Activated gamma-delta T cell (primary cell): Measurements from ENCODE around the gene ING3.

Experiments used
- DNase-seq: peaks from one replicate; lab custom pipeline; 2025; lab: John Stamatoyannopoulos, UW

The ING3 gene

GRCh38 chr7:120988591-120989256 lies 38.1 kb downstream of the ING3 start, which contains the start of gene CPED1:
Gene CPED1, plus strand, starts transcription at chr7:120988711. Its CDS starts 911 bp downstream, at chr7:120989622.
- DNase-seq, result peak; percentile 17

DNA sequence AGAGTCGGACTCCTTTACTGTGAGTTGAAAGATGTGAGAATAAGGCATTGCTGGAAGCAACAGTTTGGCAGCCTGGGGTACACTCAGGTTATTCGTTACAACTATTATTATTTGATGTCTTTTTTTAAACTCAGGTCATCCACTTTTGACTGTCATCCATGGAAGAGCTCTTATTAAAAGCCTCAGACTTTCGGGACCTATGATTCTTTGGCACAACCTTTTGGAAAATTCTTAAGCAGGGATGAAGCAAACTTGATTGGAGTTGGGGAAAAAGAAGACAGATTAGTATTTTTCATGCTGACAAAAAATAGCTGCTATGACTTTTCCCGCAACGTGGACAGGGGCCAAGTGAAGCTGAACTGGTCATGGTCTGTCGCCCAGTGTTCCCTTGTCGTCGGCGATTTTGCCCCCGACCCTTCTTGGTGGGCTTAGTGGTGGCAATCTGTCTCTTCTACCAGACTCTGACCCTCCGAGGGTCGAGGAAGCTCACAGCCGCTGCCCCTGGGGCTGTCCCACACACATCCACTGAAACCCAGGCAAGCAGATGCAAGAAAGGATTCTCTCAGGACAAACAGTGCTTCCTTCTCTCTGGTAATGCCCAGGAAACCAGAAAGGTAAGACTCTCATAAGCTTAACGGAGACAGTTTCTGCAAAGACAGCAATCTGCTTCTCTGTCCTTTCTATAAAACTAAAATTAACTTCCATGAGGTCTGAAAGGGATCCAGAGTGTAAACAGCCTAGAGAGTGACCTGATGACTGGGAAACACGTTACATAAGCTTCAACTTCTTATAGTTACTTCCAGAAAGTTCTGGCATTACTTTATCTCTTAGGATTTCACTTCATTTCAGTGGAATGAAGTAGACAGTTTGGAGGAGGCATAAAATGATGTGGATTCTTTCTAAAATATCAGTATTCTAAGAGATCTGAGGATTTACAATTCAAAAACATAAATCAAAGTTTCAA lies 39.0 kb downstream of the ING3 start:
- no peak for DNase-seq

DNA sequence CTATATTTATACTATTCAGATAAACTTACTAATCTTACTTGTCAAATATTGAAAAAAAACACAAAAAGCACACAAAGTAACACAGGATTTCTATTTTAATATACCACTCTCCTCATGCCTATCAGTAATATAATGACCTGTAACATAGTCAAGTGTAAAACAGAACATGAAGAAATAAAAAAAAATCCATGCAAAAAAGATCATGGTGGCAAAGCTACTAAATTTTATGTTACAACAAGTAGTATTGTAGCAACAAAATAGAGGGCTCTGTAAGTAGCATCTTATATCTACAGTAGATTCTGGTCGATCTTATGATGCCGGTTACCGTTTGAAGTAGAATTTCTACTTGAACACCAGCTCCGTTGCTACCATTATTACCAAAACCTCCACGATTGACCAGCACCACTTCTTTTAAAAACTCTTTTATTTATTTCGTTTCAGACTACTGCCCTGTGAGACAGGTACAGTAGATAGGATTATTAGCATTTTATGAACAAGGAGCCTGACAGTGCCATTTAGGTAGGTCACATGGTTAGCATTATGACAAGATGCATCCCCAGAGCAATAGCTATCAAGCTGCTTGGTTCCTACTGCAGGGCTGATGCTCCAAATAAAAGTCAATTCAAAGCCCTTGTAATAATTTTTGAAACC lies 40.0 kb downstream of the ING3 start:
- DNase-seq, result no peak

DNA sequence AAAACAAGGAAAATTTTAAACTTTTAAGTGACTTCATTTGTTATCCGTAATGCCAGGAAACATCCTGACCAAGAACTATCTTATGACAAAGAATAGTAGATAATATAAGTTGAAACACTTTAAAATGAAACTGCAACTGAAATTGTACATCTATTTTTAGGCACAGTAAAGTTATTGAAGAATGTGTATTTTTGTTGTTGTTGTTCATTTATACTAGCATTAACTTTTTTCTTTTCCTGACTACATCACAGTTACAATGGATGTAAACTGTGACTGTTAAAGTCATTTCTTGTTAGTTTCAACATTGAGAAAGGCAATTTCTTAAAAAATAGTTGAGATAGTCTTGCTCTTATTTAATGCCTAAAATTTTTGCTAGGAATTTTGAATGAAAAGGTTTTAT lies 40.6 kb downstream of the ING3 start:
- DNase-seq, result no peak

DNA sequence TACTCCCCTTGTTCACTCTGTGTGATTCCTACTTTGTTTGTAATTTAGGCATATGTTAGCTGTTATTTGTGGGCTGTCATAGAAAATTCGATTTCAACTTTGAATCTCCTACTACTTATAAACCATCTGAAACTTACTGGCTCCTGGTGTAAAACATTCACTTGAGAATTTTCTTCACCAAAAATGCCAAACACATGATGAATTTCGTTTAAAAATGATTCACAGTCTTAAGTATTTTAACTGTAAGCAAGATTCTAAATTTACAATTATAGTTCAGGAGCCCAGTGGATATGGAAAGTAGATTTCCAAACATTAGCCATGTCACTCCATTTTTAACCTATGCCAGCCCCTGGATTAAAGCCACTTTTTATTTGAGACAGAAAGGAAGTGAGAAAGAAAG lies 41.0 kb downstream of the ING3 start:
- DNase-seq, result no peak

DNA sequence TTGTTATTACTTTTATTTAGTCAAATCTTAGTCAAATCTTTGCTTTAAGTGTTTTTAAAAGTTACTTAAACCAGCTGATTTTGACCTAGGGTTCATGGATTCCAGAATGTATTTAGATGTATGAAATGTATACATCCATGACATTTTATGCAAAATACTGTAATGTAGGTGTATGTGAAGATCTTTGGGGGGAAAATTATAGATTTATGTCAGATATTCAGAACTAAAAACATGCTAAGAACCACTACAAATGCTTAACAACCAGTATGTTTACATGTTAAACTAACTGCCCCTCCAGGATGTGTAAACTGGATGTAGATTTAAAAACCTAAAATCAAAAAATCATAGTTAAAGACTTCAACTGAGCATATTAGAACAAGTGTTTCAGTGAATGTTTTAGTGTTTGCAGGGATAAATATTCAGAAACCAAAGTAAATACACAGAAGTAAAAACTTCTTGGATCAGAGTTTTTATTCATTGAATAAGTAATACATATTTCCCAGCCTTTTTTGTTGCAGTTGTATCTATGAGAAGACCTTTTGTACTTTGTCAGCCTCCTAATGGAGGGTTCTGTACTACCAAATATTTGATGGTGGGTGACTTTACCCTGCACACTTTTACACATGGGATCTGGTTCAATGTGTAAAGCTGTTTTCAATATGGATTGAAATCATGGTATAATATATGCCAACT lies 41.8 kb downstream of the ING3 start:
- no peak for DNase-seq

- no peak for DNase-seq
Measured at GRCh38 chr7:120992965-120993494, 42.5 kb downstream of the ING3 start.

DNA sequence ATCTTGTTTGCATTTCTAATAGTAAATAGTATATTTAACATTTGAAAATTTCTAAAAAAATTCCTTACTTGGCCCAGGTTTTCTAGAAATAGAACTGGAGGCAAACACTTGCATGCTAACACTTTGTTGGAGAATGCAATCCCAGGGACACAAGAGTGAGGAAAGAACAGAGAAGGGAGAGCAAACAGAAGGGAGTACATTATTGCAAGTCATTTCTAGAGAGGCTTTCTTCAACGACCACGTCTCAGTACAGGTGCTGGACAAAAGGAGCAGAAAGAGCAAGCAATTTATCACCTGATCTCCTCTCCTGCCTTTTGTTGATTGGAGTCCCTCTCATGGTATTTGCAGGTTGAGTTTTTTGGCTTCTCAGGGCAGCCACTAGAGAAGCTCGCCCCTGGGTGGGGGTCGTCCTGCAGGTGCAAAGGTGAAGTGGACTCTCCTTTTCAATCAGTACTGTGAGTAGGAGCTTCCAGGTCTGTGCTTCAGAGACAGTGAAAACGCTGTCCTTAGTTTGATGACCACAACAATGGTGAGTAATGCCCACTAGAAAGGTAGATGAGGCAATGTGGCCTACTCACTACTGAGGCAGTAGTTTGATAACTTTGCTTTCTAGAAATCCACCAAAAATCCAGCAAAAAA lies 43.1 kb downstream of the ING3 start:
- no peak for DNase-seq

DNA sequence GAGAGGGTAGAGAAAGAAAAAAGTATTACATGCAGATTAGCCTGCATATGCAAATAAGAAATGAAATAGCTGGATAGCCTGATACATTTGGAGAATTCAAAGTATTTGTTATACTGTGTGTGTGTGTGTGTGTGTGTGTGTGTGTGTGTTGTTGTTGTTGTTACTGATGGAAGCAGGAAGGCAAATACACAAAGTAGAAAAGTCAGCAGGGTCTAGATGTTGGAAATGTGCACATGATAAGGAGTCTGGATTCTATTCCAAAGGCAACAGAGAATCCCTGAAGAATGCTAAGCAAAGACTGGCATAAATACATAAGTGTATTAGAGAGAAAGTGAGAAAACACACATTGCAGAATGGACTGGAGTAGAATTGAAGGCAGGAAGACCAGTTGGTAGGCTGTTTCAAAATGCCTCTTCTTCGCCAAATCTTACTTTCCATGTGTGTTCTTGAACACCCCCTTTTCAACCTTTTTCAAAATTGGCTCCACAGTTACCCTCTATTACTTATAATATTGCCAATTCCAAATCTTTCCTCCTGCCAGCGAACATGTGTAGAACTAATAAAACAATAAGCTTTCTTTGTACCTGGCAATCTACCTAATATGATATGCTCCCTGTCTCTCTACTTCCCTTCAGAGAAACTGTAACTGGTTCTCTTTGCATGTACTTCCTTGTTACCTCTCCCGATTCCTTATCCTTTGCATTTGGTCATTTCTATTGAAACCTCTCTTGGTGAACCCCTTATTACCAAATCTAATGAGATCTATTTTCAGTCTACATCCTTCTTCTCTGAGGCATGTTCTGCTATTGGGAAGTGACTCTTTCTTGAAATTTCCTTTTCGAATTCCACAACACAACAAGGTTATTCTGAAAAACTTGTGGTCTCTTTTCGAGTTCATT lies 44.2 kb downstream of the ING3 start:
- DNase-seq, result no peak

DNA sequence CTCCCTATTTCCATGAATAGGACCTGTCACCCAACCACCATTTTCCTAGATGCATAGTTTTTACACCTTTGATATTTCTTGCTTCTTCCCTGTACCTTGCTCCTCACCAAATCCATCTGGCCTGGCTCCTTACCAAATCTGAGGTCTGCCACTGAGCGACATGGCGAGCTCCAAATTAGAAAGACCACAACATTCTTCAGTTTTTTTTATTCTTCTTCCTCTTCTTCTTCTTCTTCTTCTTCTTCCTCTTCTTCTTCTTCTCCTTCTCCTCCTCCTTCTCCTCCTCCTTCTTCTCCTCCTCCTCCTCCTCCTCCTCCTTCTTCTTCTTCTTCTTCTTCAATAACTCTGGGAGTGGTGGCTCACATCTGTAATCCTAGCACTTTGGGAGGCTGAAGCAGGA lies 45.1 kb downstream of the ING3 start:
- DNase-seq, result no peak

GRCh38 chr7:120996333-120996987 lies 45.9 kb downstream of the ING3 start:
- no peak for DNase-seq

GRCh38 chr7:120996988-120997345 lies 46.4 kb downstream of the ING3 start:
- no peak for DNase-seq

DNA sequence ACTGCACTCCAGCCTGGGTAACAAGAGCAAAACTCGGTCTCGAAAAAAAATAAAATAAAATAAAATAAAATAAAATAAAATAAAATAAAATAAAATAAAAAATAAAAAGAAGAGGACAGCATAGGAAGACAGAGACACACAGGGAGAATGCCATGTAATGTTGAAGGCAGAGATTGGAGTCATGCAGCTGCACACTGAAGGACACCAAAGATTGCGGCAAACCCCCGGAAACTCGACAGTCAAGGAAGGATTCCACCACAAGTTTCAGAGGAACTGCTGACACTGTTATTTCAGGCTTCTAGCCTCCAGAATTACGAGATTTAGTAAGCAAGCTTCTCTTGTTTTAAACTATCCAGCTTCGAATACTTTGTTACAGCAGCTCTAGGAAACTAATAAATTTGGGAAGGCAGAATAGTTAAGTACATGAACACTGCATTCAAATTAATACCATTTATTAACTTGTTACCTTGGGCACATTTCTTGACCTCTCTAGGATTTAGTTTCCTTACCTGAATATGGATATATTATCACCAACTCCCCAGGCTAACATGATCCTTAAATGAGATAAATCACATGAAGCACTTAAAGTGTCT lies 47.4 kb downstream of the ING3 start:
- DNase-seq, result no peak

DNA sequence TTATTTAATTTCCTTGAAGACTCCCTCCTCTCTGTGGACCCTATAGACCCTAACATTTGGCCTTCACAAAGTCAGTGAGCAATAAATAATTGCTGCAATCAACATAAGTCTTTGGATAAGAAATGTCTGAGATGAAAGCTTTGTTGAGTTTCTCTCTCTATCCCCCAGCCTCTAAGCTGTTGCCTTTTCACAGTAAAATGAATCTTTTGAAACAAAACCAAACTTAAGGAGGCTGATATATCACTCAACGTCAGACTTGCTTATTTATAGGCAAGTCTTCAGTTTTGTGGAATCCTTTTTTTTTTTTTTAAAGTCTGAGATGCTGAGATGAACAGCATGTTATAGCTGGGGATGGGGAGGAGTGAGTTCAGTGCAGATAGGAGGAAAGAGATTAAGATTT lies 47.9 kb downstream of the ING3 start:
- no peak for DNase-seq

- no peak for DNase-seq
Measured at GRCh38 chr7:120998996-120999565, 48.5 kb downstream of the ING3 start.

GRCh38 chr7:121000081-121000983 lies 49.8 kb downstream of the ING3 start:
- DNase-seq, result no peak

GRCh38 chr7:121001234-121001906 lies 50.8 kb downstream of the ING3 start:
- DNase-seq, result no peak
